Epithelial cell of proximal tubule (primary cell): ENCODE data around the gene SLC44A5. TPM values are rescaled to one million over a fixed set of nuclear protein-coding genes. Genes with fewer than 3 reads are reported as not detected.
"Not testable (repeated sequence)": the region's sequence is repeated elsewhere in the genome, so short reads cannot be mapped to it uniquely, and the experiment has no call there.

Experiments used
- DNase-seq: peaks from one replicate; pipeline ENCODE4 v3.0.0-alpha.2; 2011; ENCODE audit warnings: low read depth
- H3K4me3 ChIP-seq: 2 replicates; pipeline ENCODE4 v1.5.1; 2011; ENCODE audit warnings: low read depth, mild to moderate bottlenecking, low read length
- total RNA-seq: library from RNA; depleted of rRNA; stranded (reverse); fragments of >200 nt; gene quantifications from 2 replicates; pipeline ENCODE4 v1.2.3, GENCODE V29; 2015
- TF ChIP-seq, protein P1 (sequence below): conservative IDR thresholded peaks from 2 replicates; pipeline ENCODE4 v1.5.1; 2012; ENCODE audit warnings: low read depth, mild to moderate bottlenecking, low read length

Gene SLC44A5
- total RNA-seq, 1 donor from 2014 or later: 1.8 TPM

DNA sequence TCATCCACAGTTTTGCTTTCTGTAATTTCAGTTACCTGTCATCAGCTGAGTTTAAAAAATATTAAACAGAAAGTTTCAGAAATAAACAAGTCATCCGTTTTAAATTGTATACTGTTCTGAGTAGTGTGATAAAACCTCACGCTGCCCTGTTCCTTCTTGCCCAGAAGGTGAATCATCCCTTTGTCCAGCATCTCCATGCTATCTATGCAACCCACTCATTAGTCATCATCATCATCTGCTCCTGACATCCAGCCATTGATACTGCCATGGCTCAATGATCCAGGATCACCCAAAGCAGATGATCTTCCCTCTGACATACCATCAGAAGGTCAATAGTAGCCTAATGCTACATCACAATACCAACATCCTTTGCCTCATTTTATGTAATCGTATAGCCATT lies 198.3 kb downstream of the SLC44A5 start:
- TF ChIP-seq, protein P1, sequence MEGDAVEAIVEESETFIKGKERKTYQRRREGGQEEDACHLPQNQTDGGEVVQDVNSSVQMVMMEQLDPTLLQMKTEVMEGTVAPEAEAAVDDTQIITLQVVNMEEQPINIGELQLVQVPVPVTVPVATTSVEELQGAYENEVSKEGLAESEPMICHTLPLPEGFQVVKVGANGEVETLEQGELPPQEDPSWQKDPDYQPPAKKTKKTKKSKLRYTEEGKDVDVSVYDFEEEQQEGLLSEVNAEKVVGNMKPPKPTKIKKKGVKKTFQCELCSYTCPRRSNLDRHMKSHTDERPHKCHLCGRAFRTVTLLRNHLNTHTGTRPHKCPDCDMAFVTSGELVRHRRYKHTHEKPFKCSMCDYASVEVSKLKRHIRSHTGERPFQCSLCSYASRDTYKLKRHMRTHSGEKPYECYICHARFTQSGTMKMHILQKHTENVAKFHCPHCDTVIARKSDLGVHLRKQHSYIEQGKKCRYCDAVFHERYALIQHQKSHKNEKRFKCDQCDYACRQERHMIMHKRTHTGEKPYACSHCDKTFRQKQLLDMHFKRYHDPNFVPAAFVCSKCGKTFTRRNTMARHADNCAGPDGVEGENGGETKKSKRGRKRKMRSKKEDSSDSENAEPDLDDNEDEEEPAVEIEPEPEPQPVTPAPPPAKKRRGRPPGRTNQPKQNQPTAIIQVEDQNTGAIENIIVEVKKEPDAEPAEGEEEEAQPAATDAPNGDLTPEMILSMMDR: no peak
- DNase-seq: no peak
- H3K4me3 ChIP-seq: no peak overlapping the region

GRCh38 chr1:75404681-75405080 lies 206.2 kb downstream of the SLC44A5 start:
- not testable (repeated sequence) for H3K4me3 ChIP-seq, DNase-seq

GRCh38 chr1:75403147-75403646 lies 207.7 kb downstream of the SLC44A5 start:
- H3K4me3 ChIP-seq: not testable (repeated sequence)

GRCh38 chr1:75400716-75401115 lies 210.2 kb downstream of the SLC44A5 start:
- TF ChIP-seq, protein P1: no peak
- no peak overlapping the region for H3K4me3 ChIP-seq
- DNase-seq: no peak

More at GRCh38 chr1:75403147-75403646, 207.7 kb downstream of the SLC44A5 start:
- DNase-seq: not testable (repeated sequence)

GRCh38 chr1:75396745-75397144 lies 214.2 kb downstream of the SLC44A5 start:
- no peak overlapping the region for H3K4me3 ChIP-seq
- DNase-seq: no peak
- TF ChIP-seq, protein P1: no peak

DNA sequence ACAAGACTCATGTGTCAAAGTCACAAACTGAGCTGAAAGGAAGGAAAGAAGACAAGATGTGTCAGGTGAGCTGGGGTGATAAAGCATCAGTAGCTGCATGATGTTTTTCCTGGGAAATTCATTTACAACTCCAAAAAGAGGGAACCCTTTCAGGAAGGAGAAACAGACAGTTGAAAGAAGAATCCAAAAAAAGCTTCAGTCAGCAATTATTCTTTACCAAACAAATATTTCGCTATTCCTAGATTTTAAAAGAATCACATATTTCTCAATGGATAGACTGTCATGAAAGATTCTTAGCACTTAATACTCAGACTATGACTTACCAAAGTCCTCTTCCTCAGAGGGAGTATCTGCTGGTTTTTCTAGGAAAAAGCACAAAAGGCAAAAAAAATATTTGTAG lies 214.7 kb downstream of the SLC44A5 start:
- DNase-seq: no peak
- H3K4me3 ChIP-seq: no peak overlapping the region
- TF ChIP-seq, protein P1: no peak

DNA sequence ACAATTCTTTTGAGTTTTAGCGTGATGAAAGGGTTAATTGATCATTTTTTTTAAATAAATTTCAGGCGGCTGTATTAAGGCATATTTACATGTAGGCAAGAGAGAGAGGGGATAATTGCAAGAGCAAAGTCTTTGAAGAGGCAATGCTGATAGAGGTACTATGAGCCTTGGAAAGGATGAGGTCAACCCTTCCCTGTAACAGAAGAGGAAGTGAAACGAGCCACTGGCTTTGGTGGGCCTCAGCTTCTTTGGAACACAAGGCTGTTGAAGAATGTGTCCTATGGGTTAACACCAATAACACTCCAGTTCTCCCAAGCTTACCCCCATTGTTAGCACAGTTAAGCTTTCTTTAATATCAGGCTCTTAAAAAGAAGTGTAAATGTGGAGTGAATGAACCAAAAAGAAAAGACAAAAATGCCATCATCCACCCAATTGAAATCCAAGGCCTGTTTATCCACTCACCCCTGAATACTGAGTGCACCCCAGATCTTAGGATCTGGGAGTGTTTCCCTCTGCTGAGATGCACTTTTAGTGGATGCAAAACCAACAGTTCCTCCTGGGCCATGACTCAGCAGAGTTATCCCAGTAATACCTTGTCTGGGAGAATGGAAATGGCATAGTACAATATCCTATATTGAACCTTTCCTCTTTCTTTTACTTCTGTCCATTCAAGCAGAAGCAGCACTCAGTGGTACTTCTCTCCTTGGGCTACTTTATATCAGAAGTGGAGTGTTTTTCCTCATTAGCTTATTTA lies 216.4 kb downstream of the SLC44A5 start:
- no peak overlapping the region for H3K4me3 ChIP-seq
- TF ChIP-seq, protein P1: no peak
- no peak for DNase-seq

DNA sequence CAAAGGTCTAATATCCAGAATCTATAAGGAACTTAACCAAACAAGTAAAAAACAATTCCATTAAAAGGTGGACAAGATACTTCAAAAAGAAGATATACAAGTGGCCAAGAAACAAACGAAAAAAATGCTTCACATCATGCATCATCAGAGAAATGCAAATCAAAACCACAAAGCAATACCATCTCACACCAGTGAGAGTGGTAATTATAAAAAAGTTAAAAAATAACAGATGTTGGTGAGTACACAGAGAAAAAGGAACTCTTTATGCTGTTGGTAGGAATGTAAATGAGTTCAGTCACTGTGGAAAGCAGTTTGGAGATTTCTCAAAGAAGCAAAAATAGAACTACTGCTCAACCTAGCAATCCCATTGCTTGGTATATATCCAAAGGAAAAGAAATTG lies 218.6 kb downstream of the SLC44A5 start:
- H3K4me3 ChIP-seq: no peak overlapping the region
- TF ChIP-seq, protein P1: no peak
- peak; percentile 25 for DNase-seq

DNA sequence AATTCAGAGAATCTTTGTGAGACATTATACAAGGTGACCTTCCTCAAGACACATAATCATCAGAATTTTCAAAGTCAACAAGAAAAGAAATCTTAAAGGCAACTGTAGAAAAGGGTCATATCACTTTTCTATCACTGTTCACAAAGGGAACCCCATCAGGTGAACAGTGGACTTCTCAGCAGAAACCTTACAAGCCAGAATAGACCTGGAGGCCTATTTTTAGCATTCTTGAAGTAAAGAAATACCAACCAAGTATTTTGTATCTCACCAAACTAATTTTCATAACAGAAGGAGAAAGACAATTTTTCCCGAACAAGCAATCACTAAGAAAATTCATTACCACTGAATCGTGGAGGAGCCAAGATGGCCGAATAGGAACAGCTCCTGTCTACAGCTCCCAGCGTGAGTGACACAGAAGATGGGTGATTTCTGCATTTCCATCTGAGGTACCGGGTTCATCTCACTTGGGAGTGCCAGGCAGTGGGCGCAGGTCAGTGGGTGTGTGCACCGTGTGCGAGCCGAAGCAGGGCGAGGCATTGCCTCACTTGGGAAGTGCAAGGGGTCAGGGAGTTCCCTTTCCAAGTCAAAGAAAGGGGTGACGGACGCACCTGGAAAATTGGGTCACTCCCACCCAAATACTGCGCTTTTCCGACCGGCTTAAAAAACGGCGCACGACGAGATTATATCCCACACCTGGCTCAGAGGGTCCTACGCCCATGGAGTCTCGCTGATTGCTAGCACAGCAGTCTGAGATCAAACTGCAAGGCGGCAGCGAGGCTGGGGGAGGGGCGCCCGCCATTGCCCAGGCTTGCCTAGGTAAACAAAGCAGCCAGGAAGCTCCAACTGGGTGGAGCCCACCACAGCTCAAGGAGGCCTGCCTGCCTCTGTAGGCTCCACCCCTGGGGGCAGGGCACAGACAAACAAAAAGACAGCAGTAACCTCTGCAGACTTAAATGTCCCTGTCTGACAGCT lies 235.2 kb downstream of the SLC44A5 start:
- not testable (repeated sequence) for DNase-seq, H3K4me3 ChIP-seq
